ENCODE data around the gene SLCO2A1. TPM values are rescaled to one million over a fixed set of nuclear protein-coding genes. Genes with fewer than 3 reads are reported as not detected.

The SLCO2A1 gene
- total RNA-seq, 1 experiment from 2014 or later, result not detected

Other genes starting within 250 kb of the SLCO2A1 start
- 51.8 and 58.6 TPM in 2 replicates for gene SRPRB, start 224.1 kb downstream of the SLCO2A1 start, total RNA-seq (2014; rRNA removed; shearing (Covaris generic))
- gene RAB6B, start 134.0 kb downstream of the SLCO2A1 start, total RNA-seq (2014; rRNA removed; shearing (Covaris generic)), result 0.12 and 0.30 TPM in 2 replicates
- 50.7 and 51.3 TPM in 2 replicates for gene RYK, start 220.9 kb upstream of the SLCO2A1 start, total RNA-seq (2014; rRNA removed; shearing (Covaris generic))

All from NCI-H460 (cell line).